ENCODE data around the gene ITM2B.
A peak's percentile ranks its signal among the peaks of the same experiment; 100 is the strongest.
"Not testable (repeated sequence)": the region's sequence is repeated elsewhere in the genome, so short reads cannot be mapped to it uniquely, and the experiment has no call there.

ITM2B gene

DNA sequence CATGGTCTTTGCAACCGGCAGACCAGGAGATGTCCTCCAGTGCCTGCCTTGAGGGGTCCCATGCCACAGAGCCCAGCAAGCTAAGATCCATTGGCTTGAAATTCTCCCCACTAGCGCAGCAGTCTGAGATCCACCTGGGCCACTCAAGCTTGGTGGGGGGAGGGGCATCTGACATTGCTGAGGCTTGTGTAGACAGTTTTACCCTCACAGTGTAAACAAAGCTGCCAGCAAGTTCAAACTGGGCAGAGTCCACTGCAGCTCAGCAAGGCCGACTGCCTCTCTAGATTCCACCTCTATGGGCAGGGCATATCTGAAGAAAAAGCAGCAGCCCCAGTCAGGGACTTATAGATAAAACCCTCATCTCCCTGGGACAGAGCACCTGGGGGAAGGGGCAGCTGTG is 32.0 kb upstream of the ITM2B start:
- H3K27me3 ChIP-seq (ENCODE audit: control insufficient read depth in 5 of 5, insufficient read depth in 4 of 5, low read length in 5 of 5), result no peaks in the 10 kb centered on the region
- H3K9me3 ChIP-seq (ENCODE audit: control insufficient read depth in 5 of 5, low read length in 5 of 5), result no peaks in the 10 kb centered on the region
- no peaks in the 10 kb centered on the region for H3K4me1 ChIP-seq (ENCODE audit: control insufficient read depth in 5 of 5, insufficient read depth in 5 of 5, low read length in 5 of 5)
- no peaks in the 10 kb centered on the region for H3K36me3 ChIP-seq (ENCODE audit: control insufficient read depth in 5 of 5, insufficient read depth in 5 of 5, low read length in 5 of 5)
- no peak overlapping the region for H3K27ac ChIP-seq (ENCODE audit: low read depth, low read length)
- no peak overlapping the region for H3K9ac ChIP-seq (ENCODE audit: low read length in 5 of 5)
- H3K4me3 ChIP-seq (ENCODE audit: low read depth in 1 of 5, low read length in 5 of 5), result no peak overlapping the region

DNA sequence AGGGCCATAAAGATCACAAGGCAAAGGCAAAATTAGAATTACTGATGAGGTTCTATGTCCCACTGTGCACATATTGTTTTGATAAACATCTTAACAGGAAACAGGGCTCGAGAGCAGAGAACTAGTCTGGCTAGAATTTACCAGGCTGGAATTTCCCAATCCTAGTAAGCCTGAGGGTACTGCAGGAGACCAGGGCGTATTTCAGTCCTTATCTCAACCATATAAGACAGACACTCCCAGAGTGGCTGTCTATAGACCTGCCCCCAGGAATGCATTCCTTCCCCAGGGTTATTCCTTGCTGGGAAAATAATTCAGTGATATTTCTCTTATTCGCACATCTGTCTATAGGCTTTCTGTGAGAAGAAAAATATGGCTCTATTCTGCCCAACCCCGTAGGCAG is 25.8 kb upstream of the ITM2B start:
- not testable (repeated sequence) for H3K27me3 ChIP-seq (ENCODE audit: control insufficient read depth in 5 of 5, insufficient read depth in 4 of 5, low read length in 5 of 5); H3K36me3 ChIP-seq (ENCODE audit: control insufficient read depth in 5 of 5, insufficient read depth in 5 of 5, low read length in 5 of 5); H3K4me1 ChIP-seq (ENCODE audit: control insufficient read depth in 5 of 5, insufficient read depth in 5 of 5, low read length in 5 of 5); H3K9ac ChIP-seq (ENCODE audit: low read length in 5 of 5); H3K4me3 ChIP-seq (ENCODE audit: low read depth in 1 of 5, low read length in 5 of 5); H3K27ac ChIP-seq (ENCODE audit: low read depth, low read length); H3K9me3 ChIP-seq (ENCODE audit: control insufficient read depth in 5 of 5, low read length in 5 of 5)

DNA sequence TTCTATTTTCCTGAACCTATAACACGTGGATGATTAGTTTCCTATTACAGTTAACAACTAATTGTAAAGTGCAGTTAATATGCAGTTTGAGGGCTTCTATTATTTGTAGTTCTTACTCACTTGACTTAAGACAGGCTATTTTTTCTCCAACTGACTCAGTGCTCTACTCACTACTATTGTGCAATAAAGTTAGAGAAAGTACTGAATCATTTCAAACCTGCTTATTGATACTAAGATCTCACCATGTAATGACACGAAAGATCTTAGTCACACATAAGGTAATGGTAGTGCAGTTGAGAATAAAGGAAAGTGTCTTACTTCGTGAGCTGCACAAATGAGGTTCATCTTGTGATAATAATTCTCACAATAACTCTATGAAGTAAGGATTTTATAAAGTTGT is 22.8 kb upstream of the ITM2B start:
- Histone ChIP-seq H3K36me3 (ENCODE audit: control insufficient read depth in 5 of 5, insufficient read depth in 5 of 5, low read length in 5 of 5) (no peaks in the 10 kb centered on the region), H3K27ac (ENCODE audit: low read depth, low read length) (no peak overlapping the region), H3K9ac (ENCODE audit: low read length in 5 of 5) (no peak overlapping the region), H3K9me3 (ENCODE audit: control insufficient read depth in 5 of 5, low read length in 5 of 5) (peaks cover 0 to 6% (median 2%) of the 10 kb centered on the region in 5 donors), H3K27me3 (ENCODE audit: control insufficient read depth in 5 of 5, insufficient read depth in 4 of 5, low read length in 5 of 5) (no peaks in the 10 kb centered on the region), H3K4me3 (ENCODE audit: low read depth in 1 of 5, low read length in 5 of 5) (no peak overlapping the region), H3K4me1 (ENCODE audit: control insufficient read depth in 5 of 5, insufficient read depth in 5 of 5, low read length in 5 of 5) (no peaks in the 10 kb centered on the region)

DNA sequence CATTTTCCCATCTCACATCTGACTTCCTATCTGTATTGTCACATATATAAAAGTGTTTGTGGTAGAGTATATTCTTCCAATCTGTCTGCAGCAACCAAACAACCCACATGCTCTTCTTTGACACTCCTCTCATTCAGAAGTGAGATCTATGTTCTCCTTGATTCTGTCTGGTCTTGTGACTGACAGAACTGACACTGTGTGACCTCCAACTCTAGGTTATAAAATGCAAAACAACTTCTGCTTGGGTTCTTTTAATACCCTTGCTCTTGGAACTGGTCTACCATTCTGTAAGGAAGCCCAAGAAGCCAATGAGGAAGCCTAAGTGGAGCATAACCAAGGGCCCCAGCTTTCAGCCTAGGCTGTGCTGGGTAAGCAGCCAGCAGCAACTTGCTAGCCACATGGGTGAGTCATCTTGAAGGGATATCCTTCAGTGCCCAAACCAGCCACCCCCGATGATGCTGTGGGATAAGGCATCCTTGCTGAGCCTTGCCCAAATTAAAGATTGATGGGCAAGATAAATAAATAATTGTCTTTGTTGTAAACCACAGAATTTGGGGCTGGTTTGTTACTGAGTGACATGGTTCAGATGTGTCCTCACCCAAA is 18.4 kb upstream of the ITM2B start:
- no peak overlapping the region for H3K9ac ChIP-seq (ENCODE audit: low read length in 5 of 5)
- H3K4me3 ChIP-seq (ENCODE audit: low read depth in 1 of 5, low read length in 5 of 5), result no peak overlapping the region
- no peaks in the 10 kb centered on the region for H3K27me3 ChIP-seq (ENCODE audit: control insufficient read depth in 5 of 5, insufficient read depth in 4 of 5, low read length in 5 of 5)
- no peaks in the 10 kb centered on the region for H3K9me3 ChIP-seq (ENCODE audit: control insufficient read depth in 5 of 5, low read length in 5 of 5)
- H3K36me3 ChIP-seq (ENCODE audit: control insufficient read depth in 5 of 5, insufficient read depth in 5 of 5, low read length in 5 of 5), result no peaks in the 10 kb centered on the region
- no peaks in the 10 kb centered on the region for H3K4me1 ChIP-seq (ENCODE audit: control insufficient read depth in 5 of 5, insufficient read depth in 5 of 5, low read length in 5 of 5)
- H3K27ac ChIP-seq (ENCODE audit: low read depth, low read length), result no peak overlapping the region

DNA sequence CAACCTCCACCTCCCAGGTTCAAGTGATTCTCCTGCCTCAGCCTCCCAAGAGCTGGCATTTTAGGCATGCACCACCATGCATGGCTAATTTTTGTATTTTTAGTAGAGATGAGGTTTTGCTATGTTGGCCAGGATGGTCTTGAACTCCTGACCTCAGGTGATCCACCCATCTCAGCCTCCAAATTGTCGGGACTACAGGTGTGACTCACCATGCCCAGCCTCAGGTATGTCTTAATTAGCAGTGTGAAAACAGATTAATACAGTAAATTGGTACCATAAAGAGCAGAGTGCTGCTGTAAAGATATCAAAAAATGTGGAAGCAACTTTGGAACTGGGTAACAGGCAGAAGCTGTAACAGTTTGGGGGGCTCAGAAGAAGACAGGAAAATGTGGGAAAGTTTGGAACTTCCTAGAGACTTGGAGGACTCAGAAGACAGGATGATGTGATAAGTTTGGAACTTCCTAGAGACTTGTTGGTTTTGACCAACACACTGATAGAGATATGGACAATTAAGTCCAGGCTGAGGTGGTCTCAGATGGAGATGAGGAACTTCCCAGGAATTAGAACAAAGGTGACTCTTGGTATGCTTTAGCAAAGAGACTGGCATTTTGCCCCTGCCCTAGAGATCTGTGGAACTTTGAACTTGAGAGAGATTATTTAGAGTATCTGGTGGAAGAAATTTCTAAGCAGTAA is 17.3 kb upstream of the ITM2B start:
- H3K27ac ChIP-seq (ENCODE audit: low read depth, low read length); H3K36me3 ChIP-seq (ENCODE audit: control insufficient read depth in 5 of 5, insufficient read depth in 5 of 5, low read length in 5 of 5); H3K4me3 ChIP-seq (ENCODE audit: low read depth in 1 of 5, low read length in 5 of 5); H3K9ac ChIP-seq (ENCODE audit: low read length in 5 of 5); H3K27me3 ChIP-seq (ENCODE audit: control insufficient read depth in 5 of 5, insufficient read depth in 4 of 5, low read length in 5 of 5); H3K9me3 ChIP-seq (ENCODE audit: control insufficient read depth in 5 of 5, low read length in 5 of 5); H3K4me1 ChIP-seq (ENCODE audit: control insufficient read depth in 5 of 5, insufficient read depth in 5 of 5, low read length in 5 of 5): not testable (repeated sequence)

- Histone ChIP-seq H3K36me3 (ENCODE audit: control insufficient read depth in 5 of 5, insufficient read depth in 5 of 5, low read length in 5 of 5) (no peaks in the 10 kb centered on the region), H3K9me3 (ENCODE audit: control insufficient read depth in 5 of 5, low read length in 5 of 5) (no peaks in the 10 kb centered on the region), H3K4me3 (ENCODE audit: low read depth in 1 of 5, low read length in 5 of 5) (no peak overlapping the region), H3K27ac (ENCODE audit: low read depth, low read length) (no peak overlapping the region), H3K9ac (ENCODE audit: low read length in 5 of 5) (no peak overlapping the region), H3K27me3 (ENCODE audit: control insufficient read depth in 5 of 5, insufficient read depth in 4 of 5, low read length in 5 of 5) (no peaks in the 10 kb centered on the region), H3K4me1 (ENCODE audit: control insufficient read depth in 5 of 5, insufficient read depth in 5 of 5, low read length in 5 of 5) (peaks cover 0 to 9% (median 6%) of the 10 kb centered on the region in 5 donors)
Observed at GRCh38 chr13:48216204-48216711, 16.7 kb upstream of the ITM2B start.

DNA sequence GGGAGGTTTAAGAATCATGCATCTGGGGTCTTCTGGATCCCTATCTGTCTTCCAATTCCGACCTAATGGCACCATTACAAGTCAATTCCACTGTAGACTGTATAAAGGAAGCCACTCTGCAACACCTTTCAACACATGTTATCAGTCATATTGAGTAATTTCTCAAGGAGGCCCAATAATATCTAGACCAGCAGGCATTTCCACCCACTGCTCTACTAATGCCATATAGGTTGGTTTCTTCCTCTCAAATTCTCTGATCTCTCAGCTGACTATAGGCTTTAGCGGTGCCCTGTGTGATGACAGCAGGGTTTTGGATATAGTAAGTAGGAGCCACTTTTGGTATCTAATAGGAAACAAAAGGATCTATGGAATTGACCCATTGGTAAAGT is 12.4 kb upstream of the ITM2B start:
- no peaks in the 10 kb centered on the region for H3K36me3 ChIP-seq (ENCODE audit: control insufficient read depth in 5 of 5, insufficient read depth in 5 of 5, low read length in 5 of 5)
- peak overlapping the region in 2 of 5 donors; percentile 11 to 80 for H3K4me3 ChIP-seq (ENCODE audit: low read depth in 1 of 5, low read length in 5 of 5)
- H3K9ac ChIP-seq (ENCODE audit: low read length in 5 of 5), result no peak overlapping the region
- no peaks in the 10 kb centered on the region for H3K9me3 ChIP-seq (ENCODE audit: control insufficient read depth in 5 of 5, low read length in 5 of 5)
- no peaks in the 10 kb centered on the region for H3K27me3 ChIP-seq (ENCODE audit: control insufficient read depth in 5 of 5, insufficient read depth in 4 of 5, low read length in 5 of 5)
- H3K27ac ChIP-seq (ENCODE audit: low read depth, low read length), result peak overlapping the region; percentile 90
- peaks cover 0 to 24% (median 22%) of the 10 kb centered on the region in 5 donors for H3K4me1 ChIP-seq (ENCODE audit: control insufficient read depth in 5 of 5, insufficient read depth in 5 of 5, low read length in 5 of 5)

GRCh38 chr13:48220981-48221685 is 11.9 kb upstream of the ITM2B start:
- H3K27ac ChIP-seq (ENCODE audit: low read depth, low read length), result peak overlapping the region; percentile 90

GRCh38 chr13:48221686-48222187 is 11.3 kb upstream of the ITM2B start:
- H3K9me3 ChIP-seq (ENCODE audit: control insufficient read depth in 5 of 5, low read length in 5 of 5), result no peaks in the 10 kb centered on the region
- no peaks in the 10 kb centered on the region for H3K36me3 ChIP-seq (ENCODE audit: control insufficient read depth in 5 of 5, insufficient read depth in 5 of 5, low read length in 5 of 5)
- H3K9ac ChIP-seq (ENCODE audit: low read length in 5 of 5), result peak overlapping the region in 1 of 5 donors; percentile 35
- no peaks in the 10 kb centered on the region for H3K27me3 ChIP-seq (ENCODE audit: control insufficient read depth in 5 of 5, insufficient read depth in 4 of 5, low read length in 5 of 5)
- H3K4me1 ChIP-seq (ENCODE audit: control insufficient read depth in 5 of 5, insufficient read depth in 5 of 5, low read length in 5 of 5), result peaks cover 0 to 24% (median 22%) of the 10 kb centered on the region in 5 donors
- peak overlapping the region; percentile 90 for H3K27ac ChIP-seq (ENCODE audit: low read depth, low read length)
- peak overlapping the region; percentile 58 to 80 (median 77) for H3K4me3 ChIP-seq (ENCODE audit: low read depth in 1 of 5, low read length in 5 of 5)

More at GRCh38 chr13:48220981-48221685, 11.9 kb upstream of the ITM2B start:
- no peaks in the 10 kb centered on the region for H3K9me3 ChIP-seq (ENCODE audit: control insufficient read depth in 5 of 5, low read length in 5 of 5)
- H3K36me3 ChIP-seq (ENCODE audit: control insufficient read depth in 5 of 5, insufficient read depth in 5 of 5, low read length in 5 of 5), result no peaks in the 10 kb centered on the region
- H3K27me3 ChIP-seq (ENCODE audit: control insufficient read depth in 5 of 5, insufficient read depth in 4 of 5, low read length in 5 of 5), result no peaks in the 10 kb centered on the region
- peaks cover 0 to 24% (median 22%) of the 10 kb centered on the region in 5 donors for H3K4me1 ChIP-seq (ENCODE audit: control insufficient read depth in 5 of 5, insufficient read depth in 5 of 5, low read length in 5 of 5)
- peak overlapping the region; percentile 1 to 80 (median 28) for H3K4me3 ChIP-seq (ENCODE audit: low read depth in 1 of 5, low read length in 5 of 5)
- peak overlapping the region in 2 of 5 donors; percentile 35 to 46 for H3K9ac ChIP-seq (ENCODE audit: low read length in 5 of 5)
